HepG2 (cell line): ENCODE measurements around the gene G0S2. TPM values are rescaled to one million over a fixed set of nuclear protein-coding genes. Genes with fewer than 3 reads are reported as not detected.

ENCODE experiments used
- AGO2 ChIP-seq: fragments of 200-400 bp; formaldehyde crosslinking; optimal IDR thresholded peaks from 2 replicates; pipeline ENCODE3; 2017; ENCODE audit warnings: mild to moderate bottlenecking, low read depth, low read length, moderate library complexity
- BORCS8-MEF2B ChIP-seq: sonication (generic); formaldehyde crosslinking; IDR thresholded peaks from 2 replicates; pipeline ENCODE4 v1.8.0; 2022; ENCODE audit warnings: mild to moderate bottlenecking, missing genetic modification reagents
- CENPT ChIP-seq: sonication (generic); formaldehyde crosslinking; IDR thresholded peaks from 2 replicates; pipeline ENCODE4 v1.8.0; 2022; ENCODE audit warnings: low read depth, mild to moderate bottlenecking, moderate library complexity, missing genetic modification reagents
- DPF2 ChIP-seq: sonication (generic); formaldehyde crosslinking; IDR thresholded peaks from 2 replicates; pipeline ENCODE4 v1.4.0; 2020; ENCODE audit warnings: mild to moderate bottlenecking, low read depth, missing genetic modification reagents, borderline replicate concordance
- ESRRA ChIP-seq: sonication (generic); formaldehyde crosslinking; IDR thresholded peaks from 2 replicates; pipeline ENCODE4 v1.5.1; 2020; ENCODE audit warnings: mild to moderate bottlenecking, low read depth, missing genetic modification reagents
- KMT2A ChIP-seq: sonication (generic); formaldehyde crosslinking; IDR thresholded peaks from 2 replicates; pipeline ENCODE4 v1.4.0; 2020; ENCODE audit warnings: missing genetic modification reagents
- MAFF ChIP-seq: IDR thresholded peaks from 2 replicates; pipeline ENCODE4 v1.6.1; 2011; ENCODE audit warnings: low read depth, low read length, improper control_type of control experiment
- NRL ChIP-seq: sonication (generic); formaldehyde crosslinking; IDR thresholded peaks from 2 replicates; pipeline ENCODE4 v1.5.0; 2020; ENCODE audit warnings: missing genetic modification reagents, mild to moderate bottlenecking, moderate library complexity, borderline replicate concordance
- PCBP2 ChIP-seq: fragments of 200-400 bp; formaldehyde crosslinking; optimal IDR thresholded peaks from 2 replicates; pipeline ENCODE3; 2018; ENCODE audit warnings: low read length, low read depth; ENCODE audit not compliant: poor library complexity, severe bottlenecking
- SMYD3 ChIP-seq: sonication (generic); formaldehyde crosslinking; IDR thresholded peaks from 2 replicates; pipeline ENCODE4 v1.8.1; 2023; ENCODE audit warnings: mild to moderate bottlenecking, missing genetic modification reagents
- STAG1 ChIP-seq: sonication (generic); formaldehyde crosslinking; IDR thresholded peaks from 2 replicates; pipeline ENCODE4 v1.4.0; 2020; ENCODE audit warnings: missing genetic modification reagents
- YEATS4 ChIP-seq: sonication (generic); formaldehyde crosslinking; IDR thresholded peaks from 2 replicates; pipeline ENCODE4 v1.4.0; 2020; ENCODE audit warnings: missing genetic modification reagents, borderline replicate concordance
- ZBTB1 ChIP-seq: sonication (generic); formaldehyde crosslinking; IDR thresholded peaks from 2 replicates; pipeline ENCODE4 v1.4.0; 2020; ENCODE audit warnings: missing genetic modification reagents, borderline replicate concordance
- ZBTB38 ChIP-seq: sonication (generic); formaldehyde crosslinking; IDR thresholded peaks from 2 replicates; pipeline ENCODE4 v1.5.1; 2020; ENCODE audit warnings: mild to moderate bottlenecking, missing genetic modification reagents
- ZNF615 ChIP-seq: sonication (generic); formaldehyde crosslinking; IDR thresholded peaks from 2 replicates; pipeline ENCODE4 v1.5.0; 2020; ENCODE audit warnings: mild to moderate bottlenecking, missing genetic modification reagents, borderline replicate concordance
- ZNF782 ChIP-seq: sonication (generic); formaldehyde crosslinking; IDR thresholded peaks from 2 replicates; pipeline ENCODE4 v1.4.0; 2020; ENCODE audit warnings: missing genetic modification reagents, mild to moderate bottlenecking, borderline replicate concordance
- polyA plus RNA-seq, 8 experiments: library from polyadenylated mRNA; depleted of rRNA in 3 of 8; stranded (reverse) in 7 of 8; unstranded in 1 of 8; fragments of >200 nt; fragmentation: Illumina TruSeq in 4 of 8; extraction: Trizol in 4 of 8; gene quantifications; 2 replicates each; pipeline versions ENCODE4 v1.2.1 to v1.2.3, GENCODE V29; 2011 to 2016; ENCODE audit warnings: low read depth in 4 of 8, missing spikeins in 1 of 8, mixed read lengths in 1 of 8; ENCODE audit not compliant: insufficient read depth in 1 of 8
- total RNA-seq, 5 experiments: library from RNA; depleted of rRNA; stranded (reverse); fragments of >200 nt; fragmentation: Illumina TruSeq; extraction: Trizol; gene quantifications; 2 replicates each; pipeline ENCODE4 v1.2.3, GENCODE V29; 2016; ENCODE audit warnings: low read depth in 1 of 5
- TF ChIP-seq, protein P1 (sequence below): IDR thresholded peaks from 2 replicates; pipeline ENCODE4 v1.6.1; 2016; ENCODE audit warnings: low read depth, control low read depth
- TF ChIP-seq, protein P2 (sequence below): sonication (generic); formaldehyde crosslinking; IDR thresholded peaks from 2 replicates; pipeline ENCODE4 v1.5.0; 2020; ENCODE audit warnings: mild to moderate bottlenecking, missing genetic modification reagents, moderate library complexity
- TF ChIP-seq, protein P3 (sequence below): sonication (generic); formaldehyde crosslinking; IDR thresholded peaks from 2 replicates; pipeline ENCODE4 v1.8.1; 2023; ENCODE audit warnings: missing genetic modification reagents, mild to moderate bottlenecking, borderline replicate concordance
- TF ChIP-seq, protein P4 (sequence below): sonication (generic); formaldehyde crosslinking; IDR thresholded peaks from 2 replicates; pipeline ENCODE4 v1.9.0; 2021; ENCODE audit warnings: missing genetic modification reagents, borderline replicate concordance

Gene G0S2
- total and polyA plus RNA-seq, 2 of the 13 experiments (the other 11 are each of a cell fraction or from before 2014, with no cell fraction given), result not detected

DNA sequence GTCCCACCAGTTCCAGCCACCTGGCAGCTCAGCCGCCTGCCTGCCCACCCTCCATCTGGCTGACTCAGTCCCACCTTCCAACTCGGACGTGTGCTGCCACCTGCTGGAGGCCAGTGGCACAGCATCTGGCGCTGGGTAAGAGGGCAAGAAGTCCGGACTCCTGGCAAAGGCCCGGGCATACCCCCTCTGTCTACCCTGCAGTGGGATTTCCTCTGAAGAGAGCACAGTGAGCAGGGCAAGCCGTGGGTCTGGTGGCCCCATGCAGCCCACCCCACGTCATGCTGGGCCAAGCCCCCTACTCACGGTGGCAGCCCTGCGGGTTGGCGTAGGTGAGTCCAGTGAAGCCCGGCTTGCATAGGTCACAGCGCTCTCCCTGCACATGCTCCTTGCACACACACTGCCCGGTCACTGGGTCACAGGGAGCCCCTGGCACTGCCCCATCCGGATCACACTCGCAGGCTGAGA is 47.4 kb upstream of the G0S2 start (continued):
- no peak for TF ChIP-seq ZNF615 (CRISPR knock-in tag)
- peak; percentile 24; the same call in 1 of the 2 replicates for TF ChIP-seq MAFF
- no peak for TF ChIP-seq NRL (CRISPR knock-in tag)
- TF ChIP-seq, protein P1, sequence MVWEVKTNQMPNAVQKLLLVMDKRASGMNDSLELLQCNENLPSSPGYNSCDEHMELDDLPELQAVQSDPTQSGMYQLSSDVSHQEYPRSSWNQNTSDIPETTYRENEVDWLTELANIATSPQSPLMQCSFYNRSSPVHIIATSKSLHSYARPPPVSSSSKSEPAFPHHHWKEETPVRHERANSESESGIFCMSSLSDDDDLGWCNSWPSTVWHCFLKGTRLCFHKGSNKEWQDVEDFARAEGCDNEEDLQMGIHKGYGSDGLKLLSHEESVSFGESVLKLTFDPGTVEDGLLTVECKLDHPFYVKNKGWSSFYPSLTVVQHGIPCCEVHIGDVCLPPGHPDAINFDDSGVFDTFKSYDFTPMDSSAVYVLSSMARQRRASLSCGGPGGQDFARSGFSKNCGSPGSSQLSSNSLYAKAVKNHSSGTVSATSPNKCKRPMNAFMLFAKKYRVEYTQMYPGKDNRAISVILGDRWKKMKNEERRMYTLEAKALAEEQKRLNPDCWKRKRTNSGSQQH (CRISPR knock-in tag), result no peak
- no peak for TF ChIP-seq CENPT (CRISPR knock-in tag)
- TF ChIP-seq, protein P2, sequence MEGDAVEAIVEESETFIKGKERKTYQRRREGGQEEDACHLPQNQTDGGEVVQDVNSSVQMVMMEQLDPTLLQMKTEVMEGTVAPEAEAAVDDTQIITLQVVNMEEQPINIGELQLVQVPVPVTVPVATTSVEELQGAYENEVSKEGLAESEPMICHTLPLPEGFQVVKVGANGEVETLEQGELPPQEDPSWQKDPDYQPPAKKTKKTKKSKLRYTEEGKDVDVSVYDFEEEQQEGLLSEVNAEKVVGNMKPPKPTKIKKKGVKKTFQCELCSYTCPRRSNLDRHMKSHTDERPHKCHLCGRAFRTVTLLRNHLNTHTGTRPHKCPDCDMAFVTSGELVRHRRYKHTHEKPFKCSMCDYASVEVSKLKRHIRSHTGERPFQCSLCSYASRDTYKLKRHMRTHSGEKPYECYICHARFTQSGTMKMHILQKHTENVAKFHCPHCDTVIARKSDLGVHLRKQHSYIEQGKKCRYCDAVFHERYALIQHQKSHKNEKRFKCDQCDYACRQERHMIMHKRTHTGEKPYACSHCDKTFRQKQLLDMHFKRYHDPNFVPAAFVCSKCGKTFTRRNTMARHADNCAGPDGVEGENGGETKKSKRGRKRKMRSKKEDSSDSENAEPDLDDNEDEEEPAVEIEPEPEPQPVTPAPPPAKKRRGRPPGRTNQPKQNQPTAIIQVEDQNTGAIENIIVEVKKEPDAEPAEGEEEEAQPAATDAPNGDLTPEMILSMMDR (CRISPR knock-in tag), result peak; percentile 93
- TF ChIP-seq STAG1 (CRISPR knock-in tag), result peak; percentile 85
- TF ChIP-seq ZBTB1 (CRISPR knock-in tag), result no peak
- TF ChIP-seq, protein P3, sequence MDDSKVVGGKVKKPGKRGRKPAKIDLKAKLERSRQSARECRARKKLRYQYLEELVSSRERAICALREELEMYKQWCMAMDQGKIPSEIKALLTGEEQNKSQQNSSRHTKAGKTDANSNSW (CRISPR knock-in tag), result no peak
- TF ChIP-seq AGO2, result no peak
- TF ChIP-seq BORCS8-MEF2B (CRISPR knock-in tag), result 0 out of 2 replicates have a peak, but pooled peaks have one; percentile 52
- no peak for TF ChIP-seq ZNF782 (CRISPR knock-in tag)
- TF ChIP-seq, protein P4, sequence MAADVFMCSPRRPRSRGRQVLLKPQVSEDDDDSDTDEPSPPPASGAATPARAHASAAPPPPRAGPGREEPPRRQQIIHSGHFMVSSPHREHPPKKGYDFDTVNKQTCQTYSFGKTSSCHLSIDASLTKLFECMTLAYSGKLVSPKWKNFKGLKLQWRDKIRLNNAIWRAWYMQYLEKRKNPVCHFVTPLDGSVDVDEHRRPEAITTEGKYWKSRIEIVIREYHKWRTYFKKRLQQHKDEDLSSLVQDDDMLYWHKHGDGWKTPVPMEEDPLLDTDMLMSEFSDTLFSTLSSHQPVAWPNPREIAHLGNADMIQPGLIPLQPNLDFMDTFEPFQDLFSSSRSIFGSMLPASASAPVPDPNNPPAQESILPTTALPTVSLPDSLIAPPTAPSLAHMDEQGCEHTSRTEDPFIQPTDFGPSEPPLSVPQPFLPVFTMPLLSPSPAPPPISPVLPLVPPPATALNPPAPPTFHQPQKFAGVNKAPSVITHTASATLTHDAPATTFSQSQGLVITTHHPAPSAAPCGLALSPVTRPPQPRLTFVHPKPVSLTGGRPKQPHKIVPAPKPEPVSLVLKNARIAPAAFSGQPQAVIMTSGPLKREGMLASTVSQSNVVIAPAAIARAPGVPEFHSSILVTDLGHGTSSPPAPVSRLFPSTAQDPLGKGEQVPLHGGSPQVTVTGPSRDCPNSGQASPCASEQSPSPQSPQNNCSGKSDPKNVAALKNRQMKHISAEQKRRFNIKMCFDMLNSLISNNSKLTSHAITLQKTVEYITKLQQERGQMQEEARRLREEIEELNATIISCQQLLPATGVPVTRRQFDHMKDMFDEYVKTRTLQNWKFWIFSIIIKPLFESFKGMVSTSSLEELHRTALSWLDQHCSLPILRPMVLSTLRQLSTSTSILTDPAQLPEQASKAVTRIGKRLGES, result no peak
- no peak for TF ChIP-seq PCBP2
- TF ChIP-seq ZBTB38 (CRISPR knock-in tag), result no peak
- TF ChIP-seq ESRRA (CRISPR knock-in tag), result no peak
- TF ChIP-seq DPF2, result no peak
- TF ChIP-seq KMT2A (CRISPR knock-in tag), result no peak
- TF ChIP-seq SMYD3 (CRISPR knock-in tag), result no peak
- TF ChIP-seq YEATS4, result no peak
